ES-I3 (cell line): ENCODE data around the gene ZCCHC24.

Source experiments
- H3K36me3 ChIP-seq: 2 replicates; pipeline ENCODE4 v1.6.1; 2013; ENCODE audit warnings: mild to moderate bottlenecking, low read length, control low read depth, moderate library complexity; ENCODE audit not compliant: insufficient read depth
- H3K4me1 ChIP-seq: 2 replicates; pipeline ENCODE4 v1.6.1; 2013; ENCODE audit warnings: mild to moderate bottlenecking, control low read depth, low read length; ENCODE audit not compliant: insufficient read depth
- H3K9ac ChIP-seq: 2 replicates; pipeline ENCODE4 v1.6.1; 2013; ENCODE audit warnings: low read depth, mild to moderate bottlenecking, low read length, moderate library complexity
- H3K9me3 ChIP-seq: 2 replicates; pipeline ENCODE4 v1.6.1; 2013; ENCODE audit warnings: mild to moderate bottlenecking, low read length, moderate library complexity; ENCODE audit not compliant: control insufficient read depth, insufficient read depth

Gene ZCCHC24

GRCh38 chr10:79402625-79402946 lies 42.8 kb downstream of the ZCCHC24 start:
- Histone ChIP-seq H3K4me1 (peaks cover 36% of the 10 kb centered on the region), H3K9ac (no peak overlapping the region), H3K9me3 (no peaks in the 10 kb centered on the region), H3K36me3 (no peaks in the 10 kb centered on the region)

DNA sequence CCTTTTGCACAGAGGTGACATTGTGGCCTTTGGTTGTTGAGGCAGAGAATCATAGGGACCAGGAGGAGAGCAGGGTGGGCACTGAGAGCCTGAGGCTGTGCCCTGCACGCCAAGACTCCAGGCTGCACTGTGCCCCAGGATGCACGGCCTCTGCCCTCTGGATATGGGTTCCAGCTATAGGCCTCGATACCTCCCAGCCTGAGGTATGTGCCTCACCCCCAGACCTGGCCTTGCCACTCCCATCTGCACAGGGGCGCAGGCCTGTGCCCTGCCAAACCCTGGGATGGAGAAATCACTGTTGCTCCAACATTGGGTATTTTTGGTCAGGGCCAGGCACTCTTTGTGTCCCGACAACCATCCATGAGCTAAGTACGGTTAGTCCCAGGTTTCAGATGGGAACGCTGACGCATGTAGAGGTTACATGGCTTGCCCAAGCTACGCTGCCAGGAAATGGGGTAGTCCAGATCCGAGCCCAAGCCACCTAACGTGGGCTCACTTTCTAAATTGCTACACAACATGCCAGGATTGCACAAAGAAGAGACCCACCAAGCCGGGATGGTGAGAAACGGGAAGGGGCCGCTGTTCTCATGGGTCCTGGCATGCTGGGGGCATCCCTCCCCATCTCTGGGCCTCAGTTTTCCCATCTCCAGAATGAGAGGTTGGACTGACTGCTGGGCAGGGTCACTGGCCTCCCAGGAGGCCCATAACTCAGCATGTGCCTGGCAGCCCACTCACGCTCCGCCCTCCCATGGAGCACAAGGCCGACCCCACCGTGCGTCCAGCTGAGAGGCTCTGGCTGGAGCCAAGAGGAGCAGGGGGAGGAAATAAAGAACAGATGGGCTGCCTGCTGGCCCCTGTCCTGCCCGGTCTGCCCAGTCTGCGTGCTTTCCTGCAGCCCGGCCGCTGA lies 44.2 kb downstream of the ZCCHC24 start:
- Histone ChIP-seq H3K36me3 (no peaks in the 10 kb centered on the region), H3K4me1 (peaks cover 36% of the 10 kb centered on the region), H3K9ac (no peak overlapping the region), H3K9me3 (no peaks in the 10 kb centered on the region)

DNA sequence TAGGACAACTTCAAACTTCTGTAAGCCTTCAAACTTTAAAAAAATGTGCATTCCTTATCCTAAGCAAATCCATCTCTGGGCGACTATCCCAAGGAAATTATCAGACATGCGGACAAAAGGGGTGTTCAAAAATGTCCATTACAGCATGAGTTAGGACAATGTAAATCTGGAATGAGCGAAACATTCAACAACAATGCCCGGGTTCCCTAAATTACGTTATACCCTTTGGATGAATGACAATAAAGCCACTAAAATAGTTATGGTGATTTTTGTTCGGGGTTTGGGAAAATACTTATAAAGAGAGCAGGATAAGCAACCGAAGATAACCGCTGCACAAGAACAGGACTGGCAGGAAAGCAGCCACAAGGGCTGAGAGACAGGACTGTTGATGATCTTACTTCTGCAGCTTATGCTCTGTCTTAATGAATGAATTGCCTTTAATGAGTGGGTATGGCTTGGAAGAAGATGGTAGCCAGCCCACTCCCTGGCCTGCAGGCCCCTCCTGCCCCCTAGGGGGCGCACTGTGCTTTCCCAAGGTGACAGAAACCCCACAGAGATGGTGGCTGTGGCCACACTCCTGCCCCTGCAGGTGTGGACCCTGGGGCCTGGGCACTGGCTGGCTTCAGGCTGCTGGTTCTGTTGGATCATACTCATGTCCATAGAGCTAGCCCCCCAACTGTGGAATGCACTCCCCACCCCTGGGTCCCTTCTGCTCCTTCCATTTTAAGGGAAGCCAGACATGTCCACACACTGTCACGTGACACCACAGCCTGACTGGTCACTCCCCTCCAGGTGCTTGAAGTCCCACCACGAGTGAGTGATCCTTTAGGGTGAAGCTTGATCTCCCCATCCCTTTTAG lies 45.0 kb downstream of the ZCCHC24 start:
- no peak overlapping the region for H3K9ac ChIP-seq
- peaks cover 35% of the 10 kb centered on the region for H3K4me1 ChIP-seq
- no peaks in the 10 kb centered on the region for H3K9me3 ChIP-seq
- no peaks in the 10 kb centered on the region for H3K36me3 ChIP-seq

- peaks cover 24% of the 10 kb centered on the region for H3K4me1 ChIP-seq
These were observed 46.1 kb downstream of the ZCCHC24 start for GRCh38 chr10:79399223-79399831.

GRCh38 chr10:79398642-79399041 lies 46.8 kb downstream of the ZCCHC24 start:
- H3K9me3 ChIP-seq: no peaks in the 10 kb centered on the region
- no peaks in the 10 kb centered on the region for H3K36me3 ChIP-seq
- H3K4me1 ChIP-seq: peaks cover 19% of the 10 kb centered on the region
- H3K9ac ChIP-seq: no peak overlapping the region

More at GRCh38 chr10:79399223-79399831, 46.1 kb downstream of the ZCCHC24 start:
- no peaks in the 10 kb centered on the region for H3K9me3 ChIP-seq
- H3K36me3 ChIP-seq: no peaks in the 10 kb centered on the region
- H3K9ac ChIP-seq: no peak overlapping the region

- Histone ChIP-seq H3K36me3 (no peaks in the 10 kb centered on the region), H3K9ac (no peak overlapping the region), H3K4me1 (peaks cover 15% of the 10 kb centered on the region), H3K9me3 (no peaks in the 10 kb centered on the region)
These were observed 47.7 kb downstream of the ZCCHC24 start for GRCh38 chr10:79397575-79398303.

DNA sequence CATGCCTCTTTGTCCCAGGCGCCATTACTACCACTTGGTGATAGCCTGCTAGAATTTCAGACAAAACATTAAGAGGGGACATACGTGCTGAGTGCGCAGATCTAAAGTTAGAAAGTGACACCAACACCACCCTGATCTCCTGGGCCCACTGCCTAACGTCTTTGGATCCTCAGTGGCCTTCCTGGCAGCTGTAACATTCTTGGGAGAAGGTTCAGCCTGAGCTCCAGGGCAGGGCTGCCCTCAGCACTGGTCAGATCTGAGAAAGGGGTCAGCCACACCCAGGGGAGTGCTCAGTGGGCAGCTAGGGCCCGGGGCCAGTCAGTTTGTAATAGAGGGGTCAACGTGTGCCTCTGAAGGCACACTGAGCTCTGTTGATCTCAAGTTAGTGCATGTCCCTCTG lies 48.4 kb downstream of the ZCCHC24 start:
- Histone ChIP-seq H3K9ac (no peak overlapping the region), H3K9me3 (no peaks in the 10 kb centered on the region), H3K4me1 (peaks cover 15% of the 10 kb centered on the region), H3K36me3 (no peaks in the 10 kb centered on the region)

- H3K36me3 ChIP-seq: no peaks in the 10 kb centered on the region
- no peak overlapping the region for H3K9ac ChIP-seq
- peaks cover 15% of the 10 kb centered on the region for H3K4me1 ChIP-seq
- H3K9me3 ChIP-seq: no peaks in the 10 kb centered on the region
These were observed 48.9 kb downstream of the ZCCHC24 start for GRCh38 chr10:79396520-79396919.

- Histone ChIP-seq H3K9ac (no peak overlapping the region), H3K36me3 (no peaks in the 10 kb centered on the region), H3K4me1 (peaks cover 7% of the 10 kb centered on the region), H3K9me3 (no peaks in the 10 kb centered on the region)
These were observed 50.8 kb downstream of the ZCCHC24 start for GRCh38 chr10:79394664-79395063.

DNA sequence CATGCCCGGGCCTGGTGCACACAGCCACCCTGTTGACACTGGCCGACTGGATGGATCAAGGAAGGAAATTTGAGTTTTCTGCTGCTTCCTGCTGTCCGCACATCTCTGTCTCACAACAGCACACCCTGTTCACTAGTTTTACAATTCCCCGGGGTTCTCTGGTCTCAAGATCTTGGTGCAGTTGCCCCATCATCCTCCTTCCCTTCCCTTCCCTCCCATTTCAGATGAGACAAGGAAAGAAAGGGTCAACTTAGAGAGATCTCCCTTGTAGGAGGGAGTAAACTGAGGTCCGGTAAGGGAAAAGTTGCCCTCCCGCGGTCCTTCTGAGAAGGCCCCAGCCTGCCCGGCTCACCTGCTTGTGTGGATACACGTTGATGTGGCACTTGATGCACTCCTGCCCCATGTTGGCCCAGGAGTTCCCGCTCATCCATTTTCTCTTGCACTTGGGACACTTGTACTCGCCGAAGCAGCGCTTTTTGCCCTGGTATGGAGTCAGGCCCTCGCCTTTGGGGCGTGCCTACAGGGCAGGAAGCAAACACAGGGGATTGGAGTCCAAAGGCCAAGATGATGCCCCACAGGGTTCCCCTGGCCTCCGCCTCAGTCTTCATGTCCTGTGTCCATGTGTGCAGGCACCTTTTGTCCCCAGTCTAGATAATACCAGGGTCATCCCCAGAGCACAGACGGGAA lies 51.4 kb downstream of the ZCCHC24 start:
- H3K36me3 ChIP-seq: no peaks in the 10 kb centered on the region
- no peak overlapping the region for H3K9ac ChIP-seq
- peaks cover 2% of the 10 kb centered on the region; the same call in 1 of the 2 replicates for H3K4me1 ChIP-seq
- H3K9me3 ChIP-seq: no peaks in the 10 kb centered on the region

- Histone ChIP-seq H3K9me3 (no peaks in the 10 kb centered on the region), H3K9ac (no peak overlapping the region), H3K36me3 (no peaks in the 10 kb centered on the region), H3K4me1 (no peaks in the 10 kb centered on the region; the same call in 1 of the 2 replicates)
These were observed 52.1 kb downstream of the ZCCHC24 start for GRCh38 chr10:79393221-79393923.

GRCh38 chr10:79392506-79393176 lies 52.8 kb downstream of the ZCCHC24 start:
- no peaks in the 10 kb centered on the region for H3K36me3 ChIP-seq
- H3K4me1 ChIP-seq: no peaks in the 10 kb centered on the region; the same call in 1 of the 2 replicates
- H3K9ac ChIP-seq: no peak overlapping the region
- H3K9me3 ChIP-seq: no peaks in the 10 kb centered on the region

DNA sequence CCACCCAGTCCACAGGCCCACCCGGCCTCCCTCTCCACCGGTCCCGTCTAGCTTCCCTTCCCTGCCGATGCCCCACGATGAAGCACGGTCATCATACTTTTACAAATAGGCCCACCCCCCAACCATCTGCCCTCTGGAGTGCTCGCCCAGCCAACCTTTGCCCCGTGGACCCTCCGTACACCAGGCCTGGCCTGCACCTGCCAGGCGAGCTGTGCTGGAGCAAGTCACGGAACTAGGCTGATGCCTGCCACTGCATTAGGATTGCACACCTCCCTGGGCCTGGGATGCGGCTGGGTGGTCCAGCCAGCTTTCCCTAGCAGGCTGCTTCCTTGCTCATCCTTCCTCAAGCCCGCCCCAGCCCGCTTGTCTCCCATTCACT lies 53.4 kb downstream of the ZCCHC24 start:
- H3K9me3 ChIP-seq: no peaks in the 10 kb centered on the region
- no peaks in the 10 kb centered on the region; the same call in 1 of the 2 replicates for H3K4me1 ChIP-seq
- H3K36me3 ChIP-seq: no peaks in the 10 kb centered on the region
- no peak overlapping the region for H3K9ac ChIP-seq
